ENCODE data around the gene ARHGAP4. TPM values are rescaled to one million over a fixed set of nuclear protein-coding genes. Genes with fewer than 3 reads are reported as not detected.
A peak's percentile ranks its signal among the peaks of the same experiment; 100 is the strongest.

ARHGAP4 gene
- polyA plus RNA-seq, 1 donor, result 33.2 TPM

GRCh38 chrX:153953892-153954557, 28.0 kb upstream of the ARHGAP4 start:
- Histone ChIP-seq H3K27ac (ENCODE audit: low read length) (no peak overlapping the region), H3K9me3 (ENCODE audit: control insufficient read depth, low read depth, low read length) (no peaks in the 10 kb centered on the region), H3K4me1 (ENCODE audit: control insufficient read depth, insufficient read depth, low read length) (peaks cover 4% of the 10 kb centered on the region), H3K36me3 (ENCODE audit: control insufficient read depth, insufficient read depth, low read length) (peaks cover 84% of the 10 kb centered on the region), H3K4me3 (ENCODE audit: low read length) (no peak overlapping the region), H3K27me3 (ENCODE audit: control insufficient read depth, insufficient read depth, low read length) (no peaks in the 10 kb centered on the region)
- WGBS (ENCODE audit: insufficient coverage, low lambda C conversion rate), result no CpG with 5 or more reads among the region's 33 CpGs
- DNase-seq, result no peak

GRCh38 chrX:153953342-153953830, 27.3 kb upstream of the ARHGAP4 start:
- H3K27me3 ChIP-seq (ENCODE audit: control insufficient read depth, insufficient read depth, low read length), result no peaks in the 10 kb centered on the region
- H3K4me1 ChIP-seq (ENCODE audit: control insufficient read depth, insufficient read depth, low read length), result peaks cover 4% of the 10 kb centered on the region
- no CpG with 5 or more reads among the region's 33 CpGs for WGBS (ENCODE audit: insufficient coverage, low lambda C conversion rate)
- H3K36me3 ChIP-seq (ENCODE audit: control insufficient read depth, insufficient read depth, low read length), result peaks cover 80% of the 10 kb centered on the region
- peak overlapping the region; percentile 29 for H3K27ac ChIP-seq (ENCODE audit: low read length)
- peak in 1 of 2 donors; percentile 46 for DNase-seq
- H3K4me3 ChIP-seq (ENCODE audit: low read length), result no peak overlapping the region
- no peaks in the 10 kb centered on the region for H3K9me3 ChIP-seq (ENCODE audit: control insufficient read depth, low read depth, low read length)

DNA sequence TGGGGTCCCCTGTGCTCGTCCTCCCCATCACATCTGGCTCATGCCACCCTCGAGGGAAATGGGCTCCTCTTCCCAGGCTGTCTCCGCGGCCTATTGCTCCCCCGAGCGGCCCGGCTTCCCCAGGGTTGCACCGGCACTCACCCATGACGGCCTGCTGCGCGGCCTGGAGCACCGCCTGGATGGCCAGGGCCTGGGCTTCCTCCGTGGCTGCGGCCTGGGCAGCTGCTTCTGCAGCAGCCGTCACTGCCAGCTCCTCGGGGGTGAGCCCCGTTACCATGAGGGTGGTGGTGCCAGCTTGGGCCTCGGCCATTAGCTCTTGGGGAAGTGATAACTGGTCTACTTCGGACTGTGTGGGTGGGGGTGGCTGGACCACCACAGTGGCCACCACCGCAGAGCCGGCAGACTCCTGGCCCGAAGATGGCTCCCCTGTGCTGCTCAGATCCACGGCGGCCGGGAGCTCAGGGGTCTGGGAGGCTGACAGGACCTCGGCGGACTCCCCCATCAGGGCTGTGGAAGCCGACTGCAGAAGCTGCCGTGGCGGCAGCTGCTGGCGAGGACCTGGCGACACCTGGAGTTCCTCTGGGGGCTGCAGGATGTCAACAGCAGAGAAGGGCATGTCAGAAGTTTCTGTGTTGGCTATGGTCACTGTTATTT, 26.4 kb upstream of the ARHGAP4 start:
- H3K27me3 ChIP-seq (ENCODE audit: control insufficient read depth, insufficient read depth, low read length), result no peaks in the 10 kb centered on the region
- H3K4me3 ChIP-seq (ENCODE audit: low read length), result no peak overlapping the region
- peaks cover 78% of the 10 kb centered on the region for H3K36me3 ChIP-seq (ENCODE audit: control insufficient read depth, insufficient read depth, low read length)
- peaks cover 6% of the 10 kb centered on the region for H3K4me1 ChIP-seq (ENCODE audit: control insufficient read depth, insufficient read depth, low read length)
- WGBS (ENCODE audit: insufficient coverage, low lambda C conversion rate), result no CpG with 5 or more reads among the region's 32 CpGs
- no peak for DNase-seq
- peak overlapping the region; percentile 29 for H3K27ac ChIP-seq (ENCODE audit: low read length)
- H3K9me3 ChIP-seq (ENCODE audit: control insufficient read depth, low read depth, low read length), result no peaks in the 10 kb centered on the region

DNA sequence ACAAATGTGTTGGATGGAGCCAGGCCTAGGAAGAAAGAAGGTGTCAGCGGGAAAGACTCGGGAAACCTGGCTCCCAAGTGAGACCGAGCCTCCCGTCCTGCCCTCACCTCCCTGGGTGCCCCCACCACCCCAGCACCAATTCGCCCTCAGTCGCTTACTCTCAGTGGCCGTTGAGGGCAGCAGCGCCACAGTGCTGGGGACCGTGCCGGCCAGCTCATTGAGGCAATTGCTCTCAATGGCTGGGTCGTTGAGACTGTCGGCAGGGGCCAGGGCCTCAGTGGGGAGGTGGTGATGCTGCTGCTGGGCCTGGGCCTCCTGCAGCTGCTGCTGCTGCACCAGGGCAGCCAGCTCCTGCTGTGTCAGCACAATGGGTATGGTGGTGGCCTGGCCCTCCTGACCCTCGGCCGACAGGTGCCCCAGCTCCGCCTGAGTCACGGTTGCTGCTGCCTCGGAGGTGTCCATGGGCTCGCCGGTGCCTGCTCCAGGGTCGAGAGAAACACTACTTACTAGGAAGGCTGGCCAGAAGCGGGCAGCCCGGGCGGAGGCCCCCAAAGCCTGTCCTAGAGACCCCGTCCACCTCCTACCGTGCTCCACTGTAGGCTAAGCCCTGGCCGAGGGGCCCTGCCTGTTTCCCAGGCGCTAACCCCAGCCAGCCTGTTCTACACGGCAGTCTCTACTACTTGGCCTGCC, 25.8 kb upstream of the ARHGAP4 start:
- Histone ChIP-seq H3K4me3 (ENCODE audit: low read length) (no peak overlapping the region), H3K9me3 (ENCODE audit: control insufficient read depth, low read depth, low read length) (no peaks in the 10 kb centered on the region), H3K4me1 (ENCODE audit: control insufficient read depth, insufficient read depth, low read length) (peaks cover 10% of the 10 kb centered on the region), H3K27ac (ENCODE audit: low read length) (no peak overlapping the region), H3K27me3 (ENCODE audit: control insufficient read depth, insufficient read depth, low read length) (no peaks in the 10 kb centered on the region), H3K36me3 (ENCODE audit: control insufficient read depth, insufficient read depth, low read length) (peaks cover 73% of the 10 kb centered on the region)
- no peak for DNase-seq
- no CpG with 5 or more reads among the region's 28 CpGs for WGBS (ENCODE audit: insufficient coverage, low lambda C conversion rate)

GRCh38 chrX:153950127-153950526, 24.1 kb upstream of the ARHGAP4 start:
- no CpG with 5 or more reads among the region's 19 CpGs for WGBS (ENCODE audit: insufficient coverage, low lambda C conversion rate)
- no peaks in the 10 kb centered on the region for H3K27me3 ChIP-seq (ENCODE audit: control insufficient read depth, insufficient read depth, low read length)
- H3K4me3 ChIP-seq (ENCODE audit: low read length), result no peak overlapping the region
- H3K36me3 ChIP-seq (ENCODE audit: control insufficient read depth, insufficient read depth, low read length), result peaks cover 60% of the 10 kb centered on the region
- H3K27ac ChIP-seq (ENCODE audit: low read length), result no peak overlapping the region
- DNase-seq, result no peak
- H3K9me3 ChIP-seq (ENCODE audit: control insufficient read depth, low read depth, low read length), result no peaks in the 10 kb centered on the region
- peaks cover 17% of the 10 kb centered on the region for H3K4me1 ChIP-seq (ENCODE audit: control insufficient read depth, insufficient read depth, low read length)

DNA sequence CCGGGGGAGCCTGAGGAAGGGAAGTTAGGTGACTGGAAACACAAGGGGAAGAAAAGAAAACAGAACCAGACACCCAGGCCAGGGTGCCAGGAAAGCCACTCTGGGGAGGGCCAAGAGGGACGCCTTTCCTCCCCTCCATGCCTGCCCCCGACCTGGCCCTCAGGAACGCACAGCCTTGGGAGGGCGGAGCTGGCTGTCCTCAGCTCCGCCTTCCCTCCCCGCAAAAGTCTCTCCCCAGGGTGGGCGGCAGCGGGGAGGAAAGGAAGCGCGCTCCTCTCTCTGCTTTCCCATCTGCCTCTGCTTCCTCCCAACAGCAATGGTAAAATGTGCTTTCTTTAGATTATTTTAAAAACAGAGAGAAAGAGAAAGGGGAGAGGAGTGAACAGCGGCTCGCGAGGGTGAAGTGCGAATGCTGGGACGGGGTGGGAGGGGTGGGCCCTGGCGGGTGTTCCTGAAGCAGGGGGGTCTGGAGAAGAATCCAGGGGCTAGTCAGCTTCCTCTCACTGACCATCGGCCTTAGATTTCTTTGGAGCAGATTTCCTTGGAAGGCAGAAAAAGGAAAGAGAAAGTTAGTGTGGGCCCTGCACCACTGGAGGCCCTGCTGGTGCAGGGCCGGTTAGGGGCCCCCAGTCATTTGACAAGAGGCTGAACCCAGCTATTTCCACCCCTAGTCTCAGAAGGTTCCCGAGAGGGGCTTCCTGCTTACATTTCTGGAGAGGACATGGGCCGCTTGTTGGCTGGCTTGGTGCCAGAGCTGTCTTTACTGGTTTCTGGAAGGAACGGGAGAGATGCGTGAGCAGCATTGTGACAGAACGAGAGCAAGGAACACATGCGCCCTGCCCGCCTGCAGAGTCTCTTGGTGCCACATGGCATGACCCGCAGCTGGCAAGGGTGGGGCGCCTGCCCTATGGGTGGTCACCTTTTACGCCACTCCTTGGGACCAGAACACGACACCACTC, 23.1 kb upstream of the ARHGAP4 start:
- peaks cover 57% of the 10 kb centered on the region for H3K36me3 ChIP-seq (ENCODE audit: control insufficient read depth, insufficient read depth, low read length)
- H3K4me3 ChIP-seq (ENCODE audit: low read length), result no peak overlapping the region
- H3K4me1 ChIP-seq (ENCODE audit: control insufficient read depth, insufficient read depth, low read length), result peaks cover 21% of the 10 kb centered on the region
- H3K9me3 ChIP-seq (ENCODE audit: control insufficient read depth, low read depth, low read length), result no peaks in the 10 kb centered on the region
- H3K27ac ChIP-seq (ENCODE audit: low read length), result no peak overlapping the region
- no peaks in the 10 kb centered on the region for H3K27me3 ChIP-seq (ENCODE audit: control insufficient read depth, insufficient read depth, low read length)
- DNase-seq, result no peak
- WGBS (ENCODE audit: insufficient coverage, low lambda C conversion rate), result no CpG with 5 or more reads among the region's 30 CpGs

GRCh38 chrX:153948002-153948466, 22.0 kb upstream of the ARHGAP4 start:
- Histone ChIP-seq H3K4me3 (ENCODE audit: low read length) (no peak overlapping the region), H3K27me3 (ENCODE audit: control insufficient read depth, insufficient read depth, low read length) (no peaks in the 10 kb centered on the region), H3K36me3 (ENCODE audit: control insufficient read depth, insufficient read depth, low read length) (peaks cover 47% of the 10 kb centered on the region), H3K4me1 (ENCODE audit: control insufficient read depth, insufficient read depth, low read length) (peaks cover 27% of the 10 kb centered on the region), H3K9me3 (ENCODE audit: control insufficient read depth, low read depth, low read length) (no peaks in the 10 kb centered on the region), H3K27ac (ENCODE audit: low read length) (no peak overlapping the region)
- WGBS (ENCODE audit: insufficient coverage, low lambda C conversion rate), result no CpG with 5 or more reads among the region's 10 CpGs
- no peak for DNase-seq

- peak overlapping the region; percentile 67 for H3K27ac ChIP-seq (ENCODE audit: low read length)
Measured at GRCh38 chrX:153947009-153947769, 21.1 kb upstream of the ARHGAP4 start.

More at GRCh38 chrX:153947009-153947769, 21.1 kb upstream of the ARHGAP4 start:
- WGBS (ENCODE audit: insufficient coverage, low lambda C conversion rate), result no CpG with 5 or more reads among the region's 19 CpGs
- peaks cover 30% of the 10 kb centered on the region for H3K4me1 ChIP-seq (ENCODE audit: control insufficient read depth, insufficient read depth, low read length)
- H3K27me3 ChIP-seq (ENCODE audit: control insufficient read depth, insufficient read depth, low read length), result no peaks in the 10 kb centered on the region
- H3K36me3 ChIP-seq (ENCODE audit: control insufficient read depth, insufficient read depth, low read length), result peaks cover 39% of the 10 kb centered on the region
- H3K4me3 ChIP-seq (ENCODE audit: low read length), result no peak overlapping the region
- H3K9me3 ChIP-seq (ENCODE audit: control insufficient read depth, low read depth, low read length), result no peaks in the 10 kb centered on the region
- peak; percentile 81 to 84 for DNase-seq
